WI38 (cell line): ENCODE data around the gene MBD3L3.
"Not testable (repeated sequence)": the region's sequence is repeated elsewhere in the genome, so short reads cannot be mapped to it uniquely, and the experiment has no call there.

Source experiments
- H3K4me3 ChIP-seq: 2 replicates; pipeline ENCODE4 v1.5.1; 2011; ENCODE audit warnings: low read depth, mild to moderate bottlenecking, control low read depth, low read length
- CTCF ChIP-seq: IDR thresholded peaks from 2 replicates; pipeline ENCODE4 v1.5.1; 2012; ENCODE audit warnings: low read depth, mild to moderate bottlenecking, control low read depth, low read length

MBD3L3 gene

GRCh38 chr19:7058576-7058975, at the start of gene MBD3L3:
Gene MBD3L3, minus strand, starts transcription at chr19:7058676. Its CDS starts 71 bp downstream, at chr19:7058605.
- not testable (repeated sequence) for H3K4me3 ChIP-seq

GRCh38 chr19:7106711-7107657, 48.5 kb upstream of the MBD3L3 start:
- H3K4me3 ChIP-seq = no peak overlapping the region
- no peak for TF ChIP-seq CTCF

GRCh38 chr19:7104747-7105447, 46.4 kb upstream of the MBD3L3 start:
- TF ChIP-seq CTCF = no peak
- H3K4me3 ChIP-seq = no peak overlapping the region

- H3K4me3 ChIP-seq = no peak overlapping the region
- no peak for TF ChIP-seq CTCF
Measured at GRCh38 chr19:7101498-7102253, 43.2 kb upstream of the MBD3L3 start.

GRCh38 chr19:7099597-7099921, 41.1 kb upstream of the MBD3L3 start:
- TF ChIP-seq CTCF = no peak
- H3K4me3 ChIP-seq = peak overlapping the region; percentile 75

- H3K4me3 ChIP-seq = peak overlapping the region; percentile 75
- TF ChIP-seq CTCF = no peak
Measured at GRCh38 chr19:7098701-7099596, 40.5 kb upstream of the MBD3L3 start.

- H3K4me3 ChIP-seq = peak overlapping the region; percentile 75
- TF ChIP-seq CTCF = no peak
Measured at GRCh38 chr19:7098096-7098495, 39.6 kb upstream of the MBD3L3 start.
